Breast epithelium (tissue), 4 donors: Measurements from ENCODE around the gene MBD3L4. TPM values are rescaled to one million over a fixed set of nuclear protein-coding genes. Genes with fewer than 3 reads are reported as not detected.

Experiments used
- DNase-seq, 2 donors: peaks; one replicate each; pipeline ENCODE4 v3.0.0-alpha.2; 2019; ENCODE audit warnings: low spot score in 2 of 2
- H3K27ac ChIP-seq, 2 donors: fragments of 200-600 bp; sonication (generic) in 1 of 2; one replicate each; pipeline ENCODE4 v1.5.1; 2016 to 2019; ENCODE audit warnings: mild to moderate bottlenecking in 1 of 2
- H3K27me3 ChIP-seq, 2 donors: fragments of 200-600 bp; sonication (generic) in 1 of 2; one replicate each; pipeline versions ENCODE4 v1.5.1 to v1.6.0; 2017 to 2019; ENCODE audit warnings: control low read depth in 1 of 2, mild to moderate bottlenecking in 1 of 2
- H3K36me3 ChIP-seq: fragments of 200-600 bp; one replicate; pipeline ENCODE4 v1.5.1; 2019
- H3K4me1 ChIP-seq, 2 donors: fragments of 200-600 bp; sonication (generic); one replicate each; pipeline ENCODE4 v1.5.1; 2016 to 2019; ENCODE audit warnings: control low read depth in 1 of 2
- H3K4me3 ChIP-seq, 3 donors: fragments of 200-600 bp; sonication (generic); 1 replicate in 2 of 3; 2 replicates in 1 of 3; pipeline ENCODE4 v1.5.1; 2016 to 2019; ENCODE audit warnings: mild to moderate bottlenecking in 3 of 3, moderate library complexity in 2 of 3
- H3K9me3 ChIP-seq, 2 donors: fragments of 200-600 bp; sonication (generic) in 1 of 2; one replicate each; pipeline ENCODE4 v1.5.1; 2016 to 2019; ENCODE audit warnings: control low read depth in 1 of 2
- POLR2A ChIP-seq: fragments of 450-650 bp; IDR thresholded peaks from one replicate; pipeline ENCODE4 v1.6.1; 2016; ENCODE audit warnings: antibody characterized with exemption, mild to moderate bottlenecking, moderate library complexity
- POLR2AphosphoS5 ChIP-seq, 3 donors: sonication (generic); formaldehyde crosslinking; IDR thresholded peaks; one replicate each; pipeline ENCODE4 v1.6.1; 2017; ENCODE audit warnings: antibody characterized with exemption in 3 of 3
- intact Hi-C: fragments of 100-400 bp; cut with DNase I; formaldehyde crosslinking; loops from one replicate; pipeline ENCODE4 v1.15.1; 2023; ENCODE audit warnings: low total_unique reads
- total RNA-seq, 3 donors: library from RNA; depleted of rRNA; stranded (reverse); fragments of >200 nt; gene quantifications; one replicate each; pipeline ENCODE4 v1.1.0, GENCODE V29; 2016
- TF ChIP-seq, protein P1 (sequence below), 3 donors: fragments of 450-650 bp; IDR thresholded peaks; one replicate each; pipeline ENCODE4 v1.5.1; 2016 to 2017; ENCODE audit warnings: antibody characterized with exemption in 3 of 3, mild to moderate bottlenecking in 3 of 3, moderate library complexity in 3 of 3

MBD3L4 gene
- total RNA-seq, 3 donors from 2014 or later = not detected

DNA sequence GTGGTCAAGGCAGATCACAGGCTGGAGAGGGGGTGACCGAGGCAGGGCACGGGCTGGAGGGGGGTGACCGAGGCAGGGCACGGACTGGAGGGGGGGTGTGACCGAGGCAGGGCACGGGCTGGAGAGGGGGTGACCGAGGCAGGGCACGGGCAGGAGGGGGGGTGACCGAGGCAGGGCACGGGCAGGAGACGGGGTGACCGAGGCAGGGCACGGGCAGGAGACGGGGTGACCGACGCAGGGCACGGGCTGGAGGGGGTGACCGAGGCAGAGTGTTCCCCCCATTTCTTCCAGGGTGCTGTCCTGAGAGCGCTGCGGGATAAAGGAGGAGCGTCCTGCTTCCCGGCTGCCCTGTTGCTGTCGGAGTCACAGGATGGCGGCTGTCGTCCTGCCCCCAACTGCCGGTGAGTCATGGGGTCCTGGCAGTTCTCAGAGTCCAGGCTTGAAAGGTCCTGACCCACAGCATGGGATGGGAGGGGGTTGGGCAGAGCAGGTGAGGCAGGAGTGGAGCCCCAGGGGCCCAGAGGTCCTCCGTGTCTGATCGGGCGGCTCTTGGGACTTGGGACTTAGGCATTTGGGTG, 34.8 kb upstream of the MBD3L4 start:
- H3K27ac ChIP-seq = no peak overlapping the region
- DNase-seq = no peak
- peaks cover 0 to 5% of the 10 kb centered on the region in 2 donors for H3K4me1 ChIP-seq
- intact Hi-C loops = no loop called here
- peaks cover 57% of the 10 kb centered on the region for H3K36me3 ChIP-seq
- H3K4me3 ChIP-seq = no peak overlapping the region
- TF ChIP-seq POLR2AphosphoS5 (IDR thresholded peaks at IDR 0.05) (no peak), POLR2A (no peak)
- TF ChIP-seq, protein P1, sequence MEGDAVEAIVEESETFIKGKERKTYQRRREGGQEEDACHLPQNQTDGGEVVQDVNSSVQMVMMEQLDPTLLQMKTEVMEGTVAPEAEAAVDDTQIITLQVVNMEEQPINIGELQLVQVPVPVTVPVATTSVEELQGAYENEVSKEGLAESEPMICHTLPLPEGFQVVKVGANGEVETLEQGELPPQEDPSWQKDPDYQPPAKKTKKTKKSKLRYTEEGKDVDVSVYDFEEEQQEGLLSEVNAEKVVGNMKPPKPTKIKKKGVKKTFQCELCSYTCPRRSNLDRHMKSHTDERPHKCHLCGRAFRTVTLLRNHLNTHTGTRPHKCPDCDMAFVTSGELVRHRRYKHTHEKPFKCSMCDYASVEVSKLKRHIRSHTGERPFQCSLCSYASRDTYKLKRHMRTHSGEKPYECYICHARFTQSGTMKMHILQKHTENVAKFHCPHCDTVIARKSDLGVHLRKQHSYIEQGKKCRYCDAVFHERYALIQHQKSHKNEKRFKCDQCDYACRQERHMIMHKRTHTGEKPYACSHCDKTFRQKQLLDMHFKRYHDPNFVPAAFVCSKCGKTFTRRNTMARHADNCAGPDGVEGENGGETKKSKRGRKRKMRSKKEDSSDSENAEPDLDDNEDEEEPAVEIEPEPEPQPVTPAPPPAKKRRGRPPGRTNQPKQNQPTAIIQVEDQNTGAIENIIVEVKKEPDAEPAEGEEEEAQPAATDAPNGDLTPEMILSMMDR (IDR thresholded peaks at IDR 0.05) = no peak
- peaks cover 49 to 52% of the 10 kb centered on the region in 2 donors for H3K9me3 ChIP-seq
- no peaks in the 10 kb centered on the region for H3K27me3 ChIP-seq

DNA sequence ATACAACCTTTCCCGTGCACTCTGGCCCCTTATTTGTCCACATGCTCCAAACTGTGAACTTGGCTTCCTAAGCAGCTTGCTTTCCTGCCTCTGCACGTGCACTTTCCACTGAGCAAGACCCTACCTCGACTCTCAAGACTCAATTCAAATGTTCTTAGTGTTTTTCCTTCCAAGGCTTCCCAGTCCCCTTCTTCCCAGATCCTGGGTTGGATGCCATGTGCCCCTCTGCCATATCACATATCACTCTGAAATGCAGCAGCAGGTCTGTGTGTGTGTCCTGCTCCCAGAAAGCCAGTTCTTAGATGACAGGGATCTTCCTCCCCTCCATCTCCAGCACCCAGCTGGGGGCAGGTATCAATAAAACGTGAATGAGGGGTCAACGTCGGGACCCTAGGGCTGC, 32.6 kb upstream of the MBD3L4 start:
- TF ChIP-seq POLR2A (no peak), POLR2AphosphoS5 (IDR thresholded peaks at IDR 0.05) (no peak)
- TF ChIP-seq, protein P1 (IDR thresholded peaks at IDR 0.05) = no peak
- DNase-seq = no peak
- no peak overlapping the region for H3K4me3 ChIP-seq

DNA sequence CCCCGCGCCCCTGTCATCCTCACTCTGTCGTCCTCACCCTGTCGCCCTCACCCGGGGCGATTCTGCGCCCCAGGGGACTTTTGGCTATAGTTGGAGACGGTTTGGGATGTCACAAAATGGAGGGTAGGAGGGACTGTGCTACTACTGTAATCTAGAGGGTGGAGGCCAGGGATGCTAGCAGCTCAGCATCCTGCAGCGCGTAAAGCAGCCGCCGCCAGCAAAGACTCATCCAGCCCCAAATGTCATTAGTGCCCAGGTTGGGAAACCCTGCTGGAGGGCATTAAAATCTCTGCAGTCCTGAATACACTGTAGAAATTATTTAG, 29.9 kb upstream of the MBD3L4 start:
- H3K27me3 ChIP-seq = no peaks in the 10 kb centered on the region
- H3K4me3 ChIP-seq = peak overlapping the region; percentile 83 to 97 (median 89)
- peaks cover 19% of the 10 kb centered on the region for H3K36me3 ChIP-seq
- DNase-seq = no peak
- peak overlapping the region; percentile 82 to 87 for H3K27ac ChIP-seq
- intact Hi-C loops = no loop called here
- TF ChIP-seq POLR2AphosphoS5 (IDR thresholded peaks at IDR 0.05) (no peak), POLR2A (no peak)
- TF ChIP-seq, protein P1 (IDR thresholded peaks at IDR 0.05) = no peak
- peaks cover 0 to 3% of the 10 kb centered on the region in 2 donors for H3K9me3 ChIP-seq
- H3K4me1 ChIP-seq = peaks cover 0 to 5% of the 10 kb centered on the region in 2 donors

More for the DNA sequence above, 32.6 kb upstream of the MBD3L4 start:
- peaks cover 26 to 29% of the 10 kb centered on the region in 2 donors for H3K9me3 ChIP-seq
- no peaks in the 10 kb centered on the region for H3K27me3 ChIP-seq
- no peak overlapping the region for H3K27ac ChIP-seq
- H3K4me1 ChIP-seq = peaks cover 0 to 5% of the 10 kb centered on the region in 2 donors
- intact Hi-C loops = no loop called here
- peaks cover 40% of the 10 kb centered on the region for H3K36me3 ChIP-seq

DNA sequence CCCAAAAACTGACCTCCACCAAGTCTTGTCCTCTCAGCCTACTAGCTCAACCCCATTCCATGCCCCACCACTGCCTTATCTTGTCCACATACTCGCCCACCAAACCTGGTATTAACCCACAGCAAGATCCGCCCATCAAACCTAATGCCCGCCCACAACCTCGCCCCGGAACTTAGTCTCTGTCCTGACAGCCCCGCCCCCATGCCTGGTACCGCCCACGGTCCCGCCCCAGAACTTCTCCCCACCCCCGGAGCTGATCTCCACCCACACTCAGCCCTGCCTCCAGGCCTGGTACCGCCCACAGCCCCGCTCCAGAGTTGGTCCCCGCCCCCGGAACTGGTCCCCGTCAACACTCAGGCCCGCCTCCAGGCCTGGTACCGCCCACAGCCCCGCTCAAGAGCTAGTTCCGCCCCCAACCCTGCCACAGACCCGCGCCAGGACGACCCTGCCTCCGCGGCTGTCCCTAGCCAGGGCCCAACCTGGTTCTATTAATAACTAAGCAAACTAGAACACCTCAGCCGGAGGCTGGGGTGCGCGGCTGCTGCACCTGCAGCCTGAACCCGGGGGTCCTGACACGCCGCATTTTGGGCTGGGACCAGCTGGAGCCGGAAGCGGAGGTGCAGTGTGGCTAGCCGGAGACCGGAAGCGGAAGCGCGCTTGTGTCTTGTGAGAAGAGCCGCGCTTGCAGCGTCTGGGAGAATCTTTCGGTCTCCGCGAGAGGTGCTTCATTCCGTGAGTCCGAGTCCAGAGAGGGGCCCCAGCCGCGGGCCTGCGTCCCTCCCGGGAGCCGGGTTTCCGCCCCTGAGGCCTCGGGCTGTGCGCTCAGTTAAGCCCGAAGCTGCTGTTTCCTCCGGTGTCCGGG, 29.3 kb upstream of the MBD3L4 start, which contains the start of gene ZNF557:
ZNF557 (plus strand) TSS at position 662 of the 862 bp plus-strand sequence. CDS start 5,372 bp downstream, outside the sequence.
- Histone ChIP-seq H3K27me3 (no peaks in the 10 kb centered on the region), H3K4me1 (peaks cover 0 to 5% of the 10 kb centered on the region in 2 donors), H3K9me3 (no peaks in the 10 kb centered on the region), H3K27ac (peak within 1 kb of the TSS; percentile 82 to 87), H3K36me3 (peaks cover 19% of the 10 kb centered on the region), H3K4me3 (peak within 1 kb of the TSS; percentile 83 to 97 (median 89))
- DNase-seq = peak; percentile 97 to 99
- intact Hi-C loops = no loop called here
- TF ChIP-seq POLR2AphosphoS5 (IDR thresholded peaks at IDR 0.05) (peak; percentile 58 to 72 (median 72)), POLR2A (peak; percentile 24)
- TF ChIP-seq, protein P1 (IDR thresholded peaks at IDR 0.05) = no peak

DNA sequence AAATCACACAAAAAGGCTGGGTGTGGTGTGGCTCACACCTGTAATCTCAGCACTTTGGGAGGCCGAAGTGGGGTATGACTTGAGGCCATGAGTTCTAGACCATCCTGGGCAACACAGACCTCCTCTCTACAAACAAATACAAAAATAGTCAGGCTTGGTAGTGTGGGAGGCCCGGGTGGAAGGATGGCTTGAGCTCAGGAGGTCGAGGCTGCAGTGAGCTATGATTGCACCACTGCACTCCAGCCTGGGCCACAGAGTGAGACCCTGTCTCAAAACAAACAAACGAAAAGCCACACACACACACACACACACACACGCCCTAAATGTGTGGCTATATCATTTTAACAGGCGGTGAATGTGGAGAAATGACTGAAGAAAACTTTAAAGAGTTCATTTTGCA, 28.6 kb upstream of the MBD3L4 start:
- Histone ChIP-seq H3K27me3 (no peaks in the 10 kb centered on the region), H3K36me3 (peaks cover 18% of the 10 kb centered on the region), H3K4me1 (peaks cover 0 to 5% of the 10 kb centered on the region in 2 donors), H3K4me3 (peak overlapping the region in 2 of 3 donors; percentile 89 to 97), H3K9me3 (no peaks in the 10 kb centered on the region), H3K27ac (peak overlapping the region; percentile 37 to 87)
- intact Hi-C loops = no loop called here
- TF ChIP-seq, protein P1 (IDR thresholded peaks at IDR 0.05) = no peak
- TF ChIP-seq POLR2A (no peak), POLR2AphosphoS5 (IDR thresholded peaks at IDR 0.05) (no peak)
- no peak for DNase-seq
